Measurements from ENCODE around the gene TRMT1.

The TRMT1 gene

GRCh38 chr19:13100841-13101589 lies 15.5 kb downstream of the TRMT1 start:
- Histone ChIP-seq H4K20me1 (ENCODE audit: insufficient read depth) (no peaks in the 10 kb centered on the region), H3K9ac (no peak overlapping the region), H2AFZ (ENCODE audit: low read depth) (no peak overlapping the region), H3K27me3 (ENCODE audit: insufficient read depth, low read depth) (peaks cover 33% of the 10 kb centered on the region), H3K36me3 (ENCODE audit: insufficient read depth) (no peaks in the 10 kb centered on the region), H3K4me1 (ENCODE audit: low read depth, poor library complexity, severe bottlenecking) (peaks cover 8% of the 10 kb centered on the region), H3K4me2 (no peak overlapping the region), H3K4me3 (IDR thresholded peaks at IDR 0.05; ENCODE audit: insufficient read depth, low read depth, low read length) (no peak overlapping the region), H3K27ac (no peak overlapping the region), H3K79me2 (ENCODE audit: insufficient read depth, low read depth) (no peaks in the 10 kb centered on the region)
- no peak for TF ChIP-seq CTCF (conservative IDR thresholded peaks at IDR 0.05; ENCODE audit: low read depth, low read length)

GRCh38 chr19:13100031-13100588 lies 16.4 kb downstream of the TRMT1 start:
- Histone ChIP-seq H3K27ac (no peak overlapping the region), H2AFZ (ENCODE audit: low read depth) (no peak overlapping the region), H4K20me1 (ENCODE audit: insufficient read depth) (no peaks in the 10 kb centered on the region), H3K27me3 (ENCODE audit: insufficient read depth, low read depth) (peaks cover 42% of the 10 kb centered on the region), H3K36me3 (ENCODE audit: insufficient read depth) (no peaks in the 10 kb centered on the region), H3K4me1 (ENCODE audit: low read depth, poor library complexity, severe bottlenecking) (peaks cover 17% of the 10 kb centered on the region), H3K9ac (no peak overlapping the region), H3K79me2 (ENCODE audit: insufficient read depth, low read depth) (no peaks in the 10 kb centered on the region), H3K4me3 (IDR thresholded peaks at IDR 0.05; ENCODE audit: insufficient read depth, low read depth, low read length) (no peak overlapping the region), H3K4me2 (no peak overlapping the region)
- no peak for TF ChIP-seq CTCF (conservative IDR thresholded peaks at IDR 0.05; ENCODE audit: low read depth, low read length)

GRCh38 chr19:13099073-13099999 lies 17.2 kb downstream of the TRMT1 start:
- H3K79me2 ChIP-seq (ENCODE audit: insufficient read depth, low read depth): no peaks in the 10 kb centered on the region
- no peak for TF ChIP-seq CTCF (conservative IDR thresholded peaks at IDR 0.05; ENCODE audit: low read depth, low read length)
- no peaks in the 10 kb centered on the region for H4K20me1 ChIP-seq (ENCODE audit: insufficient read depth)
- peaks cover 24% of the 10 kb centered on the region for H3K4me1 ChIP-seq (ENCODE audit: low read depth, poor library complexity, severe bottlenecking)
- H3K4me2 ChIP-seq: no peak overlapping the region
- H2AFZ ChIP-seq (ENCODE audit: low read depth): no peak overlapping the region
- no peak overlapping the region for H3K9ac ChIP-seq
- no peaks in the 10 kb centered on the region for H3K36me3 ChIP-seq (ENCODE audit: insufficient read depth)
- peaks cover 48% of the 10 kb centered on the region for H3K27me3 ChIP-seq (ENCODE audit: insufficient read depth, low read depth)
- no peak overlapping the region for H3K4me3 ChIP-seq (IDR thresholded peaks at IDR 0.05; ENCODE audit: insufficient read depth, low read depth, low read length)
- no peak overlapping the region for H3K27ac ChIP-seq

- Histone ChIP-seq H3K9ac (no peak overlapping the region), H3K27me3 (ENCODE audit: insufficient read depth, low read depth) (peaks cover 52% of the 10 kb centered on the region), H2AFZ (ENCODE audit: low read depth) (no peak overlapping the region), H3K27ac (no peak overlapping the region), H3K4me2 (no peak overlapping the region), H3K79me2 (ENCODE audit: insufficient read depth, low read depth) (no peaks in the 10 kb centered on the region), H3K4me1 (ENCODE audit: low read depth, poor library complexity, severe bottlenecking) (peaks cover 29% of the 10 kb centered on the region), H3K4me3 (IDR thresholded peaks at IDR 0.05; ENCODE audit: insufficient read depth, low read depth, low read length) (no peak overlapping the region), H3K36me3 (ENCODE audit: insufficient read depth) (no peaks in the 10 kb centered on the region), H4K20me1 (ENCODE audit: insufficient read depth) (no peaks in the 10 kb centered on the region)
- TF ChIP-seq CTCF (conservative IDR thresholded peaks at IDR 0.05; ENCODE audit: low read depth, low read length): no peak
Measured at GRCh38 chr19:13098277-13099072, 18.1 kb downstream of the TRMT1 start.

Measured in KMS-11 (cell line).